Activated CD4-positive, alpha-beta memory T cell treated with anti-CD3 and anti-CD28 coated beads for 36 hours (primary cell): ENCODE data around the gene DSTYK. TPM values are rescaled to one million over a fixed set of nuclear protein-coding genes. Genes with fewer than 3 reads are reported as not detected.

Experiments used
- CTCF ChIA-PET: fragments of 350-600 bp; sonication (Branson Sonifier 250); formaldehyde crosslinking; loops from one replicate; lab custom pipeline; 2021; ENCODE audit warnings: antibody characterized with exemption, inconsistent platforms; lab: Charles Lee
- POLR2A ChIA-PET: fragments of 350-600 bp; sonication (Branson Sonifier 250); formaldehyde crosslinking; loops from one replicate; lab custom pipeline; 2021; ENCODE audit warnings: antibody characterized with exemption; lab: Charles Lee
- DNase-seq: peaks from one replicate; pipeline ENCODE4 v3.0.0-alpha.2; 2020
- H3K27ac Mint-ChIP-seq: one replicate; pipeline ENCODE4 v1.8.0; 2021; ENCODE audit warnings: mixed read lengths
- H3K27me3 Mint-ChIP-seq: one replicate; pipeline ENCODE4 v1.8.0; 2021; ENCODE audit warnings: mixed read lengths
- H3K36me3 Mint-ChIP-seq: one replicate; pipeline ENCODE4 v1.8.0; 2021; ENCODE audit warnings: mixed read lengths
- H3K4me1 Mint-ChIP-seq: one replicate; pipeline ENCODE4 v1.8.0; 2021; ENCODE audit warnings: low read depth, mixed read lengths
- H3K4me3 Mint-ChIP-seq: one replicate; pipeline ENCODE4 v1.8.0; 2021; ENCODE audit warnings: mild to moderate bottlenecking, mixed read lengths
- H3K9me3 Mint-ChIP-seq: one replicate; pipeline ENCODE4 v1.8.0; 2021; ENCODE audit warnings: mixed read lengths
- intact Hi-C: fragments of 100-400 bp; cut with micrococcal nuclease; formaldehyde crosslinking; loops from one replicate; pipeline ENCODE4 v1.15.1; 2023
- total RNA-seq, 2 experiments: library from RNA; stranded (reverse); gene quantifications; one replicate each; pipeline ENCODE4 v1.2.3, GENCODE V29; 2021

DSTYK gene
- total RNA-seq, 2 experiments from 2014 or later, result 9.0 to 9.8 TPM

GRCh38 chr1:205124726-205125125 is 86.8 kb downstream of the DSTYK start:
- H3K4me3 Mint-ChIP-seq, result no peak overlapping the region
- H3K27ac Mint-ChIP-seq, result no peak overlapping the region
- intact Hi-C loops, result loop anchor here (5.0 to 10.0 kb wide), 6 partner anchors 48 to 1260 kb away; partner anchors contain the start of genes ELK4, RAB29 and SNRPE
- ChIA-PET CTCF (no interaction called here), POLR2A (no interaction called here)
- peaks cover 22% of the 10 kb centered on the region for H3K4me1 Mint-ChIP-seq
- no peaks in the 10 kb centered on the region for H3K27me3 Mint-ChIP-seq
- no peaks in the 10 kb centered on the region for H3K36me3 Mint-ChIP-seq
- no peaks in the 10 kb centered on the region for H3K9me3 Mint-ChIP-seq
- no peak for DNase-seq

GRCh38 chr1:205122489-205122882 is 89.0 kb downstream of the DSTYK start:
- Mint-ChIP-seq H3K27ac (peak overlapping the region; percentile 98), H3K36me3 (peaks cover 6% of the 10 kb centered on the region), H3K27me3 (no peaks in the 10 kb centered on the region), H3K4me3 (peak overlapping the region; percentile 98), H3K4me1 (peaks cover 33% of the 10 kb centered on the region), H3K9me3 (no peaks in the 10 kb centered on the region)
- intact Hi-C loops, result loop anchor here (1.0 to 10.0 kb wide), 10 partner anchors 18 to 1258 kb away; partner anchors contain the start of genes DSTYK, ELK4, NUCKS1 and RAB29
- POLR2A ChIA-PET, result interaction anchor here (0.9 kb wide), 1 partner anchor 105 kb away, joined by 4 read pairs; the partner anchor contains the start of gene TMCC2
- CTCF ChIA-PET, result interaction anchor here (1.0 to 4.4 kb wide), 8 partner anchors 12 to 724 kb away, joined by 3 to 43 read pairs (median 6); no protein-coding TSS in a partner anchor
- no peak for DNase-seq

GRCh38 chr1:205121660-205122488 is 89.6 kb downstream of the DSTYK start, which contains the start of gene RBBP5:
Gene RBBP5 (minus strand): TSS chr1:205121978. CDS start chr1:205121873, 105 bp downstream.
- POLR2A ChIA-PET, result interaction anchor here (0.9 to 1.3 kb wide), 7 partner anchors 10 to 166 kb away, joined by 3 to 4 read pairs (median 4); partner anchors contain the start of genes DSTYK and TMCC2
- DNase-seq, result peak; percentile 97
- CTCF ChIA-PET, result interaction anchor here (0.6 to 4.4 kb wide), 17 partner anchors 9 to 1338 kb away, joined by 3 to 43 read pairs (median 4); no protein-coding TSS in a partner anchor
- Mint-ChIP-seq H3K27ac (peak within 1 kb of the TSS; percentile 98), H3K27me3 (no peaks in the 10 kb centered on the region), H3K4me1 (peaks cover 34% of the 10 kb centered on the region), H3K36me3 (peaks cover 6% of the 10 kb centered on the region), H3K4me3 (peak within 1 kb of the TSS; percentile 98), H3K9me3 (no peaks in the 10 kb centered on the region)
- intact Hi-C loops, result loop anchor here (1.0 to 10.0 kb wide), 10 partner anchors 19 to 1257 kb away; partner anchors contain the start of genes DSTYK, ELK4, NUCKS1 and RAB29

GRCh38 chr1:205118752-205119151 is 92.8 kb downstream of the DSTYK start:
- Mint-ChIP-seq H3K9me3 (no peaks in the 10 kb centered on the region), H3K27me3 (no peaks in the 10 kb centered on the region), H3K4me1 (peaks cover 45% of the 10 kb centered on the region), H3K36me3 (peaks cover 12% of the 10 kb centered on the region), H3K4me3 (no peak overlapping the region), H3K27ac (no peak overlapping the region)
- CTCF ChIA-PET, result no interaction called here
- intact Hi-C loops, result no loop called here
- POLR2A ChIA-PET, result no interaction called here
- no peak for DNase-seq

GRCh38 chr1:205111354-205111753 is 100.1 kb downstream of the DSTYK start:
- Mint-ChIP-seq H3K27ac (no peak overlapping the region), H3K9me3 (no peaks in the 10 kb centered on the region), H3K27me3 (no peaks in the 10 kb centered on the region), H3K4me3 (no peak overlapping the region), H3K36me3 (peaks cover 6% of the 10 kb centered on the region), H3K4me1 (peaks cover 13% of the 10 kb centered on the region)
- no peak for DNase-seq
- ChIA-PET CTCF (interaction anchor here (0.6 to 0.9 kb wide), 2 partner anchors 30 to 254 kb away, joined by 4 read pairs; no protein-coding TSS in a partner anchor), POLR2A (interaction anchor here (0.8 kb wide), 1 partner anchor 10 kb away, joined by 3 read pairs; the partner anchor contains the start of gene RBBP5)
- intact Hi-C loops, result no loop called here

GRCh38 chr1:205109711-205110110 is 101.8 kb downstream of the DSTYK start:
- Mint-ChIP-seq H3K36me3 (peaks cover 11% of the 10 kb centered on the region), H3K27ac (no peak overlapping the region)
- intact Hi-C loops, result no loop called here

GRCh38 chr1:205109269-205109668 is 102.2 kb downstream of the DSTYK start:
- peaks cover 11% of the 10 kb centered on the region for H3K36me3 Mint-ChIP-seq
- no peak overlapping the region for H3K4me3 Mint-ChIP-seq
- no peaks in the 10 kb centered on the region for H3K27me3 Mint-ChIP-seq
- CTCF ChIA-PET, result interaction anchor here (0.6 to 2.2 kb wide), 5 partner anchors 32 to 1252 kb away, joined by 3 to 9 read pairs (median 5); no protein-coding TSS in a partner anchor
- peaks cover 5% of the 10 kb centered on the region for H3K4me1 Mint-ChIP-seq
- intact Hi-C loops, result no loop called here
- H3K9me3 Mint-ChIP-seq, result no peaks in the 10 kb centered on the region
- no peak overlapping the region for H3K27ac Mint-ChIP-seq
- POLR2A ChIA-PET, result no interaction called here
- DNase-seq, result no peak

More at GRCh38 chr1:205109711-205110110, 101.8 kb downstream of the DSTYK start:
- POLR2A ChIA-PET, result no interaction called here
- DNase-seq, result no peak
- CTCF ChIA-PET, result interaction anchor here (0.6 to 2.2 kb wide), 5 partner anchors 32 to 1253 kb away, joined by 3 to 9 read pairs (median 5); no protein-coding TSS in a partner anchor
- no peak overlapping the region for H3K4me3 Mint-ChIP-seq
- H3K9me3 Mint-ChIP-seq, result no peaks in the 10 kb centered on the region
- peaks cover 5% of the 10 kb centered on the region for H3K4me1 Mint-ChIP-seq
- H3K27me3 Mint-ChIP-seq, result no peaks in the 10 kb centered on the region

GRCh38 chr1:205108464-205108863 is 103.0 kb downstream of the DSTYK start:
- no peak for DNase-seq
- H3K4me3 Mint-ChIP-seq, result no peak overlapping the region
- peaks cover 5% of the 10 kb centered on the region for H3K4me1 Mint-ChIP-seq
- H3K9me3 Mint-ChIP-seq, result no peaks in the 10 kb centered on the region
- no peak overlapping the region for H3K27ac Mint-ChIP-seq
- H3K27me3 Mint-ChIP-seq, result no peaks in the 10 kb centered on the region
- ChIA-PET POLR2A (no interaction called here), CTCF (interaction anchor here (0.9 to 2.2 kb wide), 2 partner anchors 33 to 148 kb away, joined by 3 to 9 read pairs; no protein-coding TSS in a partner anchor)
- intact Hi-C loops, result no loop called here
- peaks cover 17% of the 10 kb centered on the region for H3K36me3 Mint-ChIP-seq

GRCh38 chr1:205107327-205107726 is 104.2 kb downstream of the DSTYK start:
- POLR2A ChIA-PET, result no interaction called here
- H3K36me3 Mint-ChIP-seq, result peaks cover 23% of the 10 kb centered on the region
- H3K4me1 Mint-ChIP-seq, result peaks cover 5% of the 10 kb centered on the region
- no peak overlapping the region for H3K27ac Mint-ChIP-seq
- H3K9me3 Mint-ChIP-seq, result no peaks in the 10 kb centered on the region
- CTCF ChIA-PET, result no interaction called here
- H3K4me3 Mint-ChIP-seq, result no peak overlapping the region
- DNase-seq, result no peak
- no peaks in the 10 kb centered on the region for H3K27me3 Mint-ChIP-seq
- intact Hi-C loops, result no loop called here

GRCh38 chr1:205102404-205102803 is 109.1 kb downstream of the DSTYK start:
- Mint-ChIP-seq H3K27ac (no peak overlapping the region), H3K27me3 (no peaks in the 10 kb centered on the region), H3K36me3 (peaks cover 46% of the 10 kb centered on the region), H3K4me1 (no peaks in the 10 kb centered on the region), H3K9me3 (no peaks in the 10 kb centered on the region), H3K4me3 (no peak overlapping the region)
- intact Hi-C loops, result no loop called here
- POLR2A ChIA-PET, result no interaction called here
- CTCF ChIA-PET, result interaction anchor here (0.7 kb wide), 1 partner anchor 76 kb away, joined by 3 read pairs; no protein-coding TSS in a partner anchor
- no peak for DNase-seq

GRCh38 chr1:205098242-205098641 is 113.3 kb downstream of the DSTYK start:
- no peak for DNase-seq
- CTCF ChIA-PET, result interaction anchor here (2.6 kb wide), 1 partner anchor 37 kb away, joined by 7 read pairs; no protein-coding TSS in a partner anchor
- Mint-ChIP-seq H3K4me1 (no peaks in the 10 kb centered on the region), H3K27me3 (no peaks in the 10 kb centered on the region), H3K4me3 (no peak overlapping the region), H3K27ac (no peak overlapping the region), H3K36me3 (peaks cover 55% of the 10 kb centered on the region), H3K9me3 (no peaks in the 10 kb centered on the region)
- POLR2A ChIA-PET, result no interaction called here
- intact Hi-C loops, result no loop called here

GRCh38 chr1:205095422-205095821 is 116.1 kb downstream of the DSTYK start:
- Mint-ChIP-seq H3K36me3 (peaks cover 45% of the 10 kb centered on the region), H3K27me3 (no peaks in the 10 kb centered on the region), H3K4me1 (no peaks in the 10 kb centered on the region), H3K27ac (no peak overlapping the region), H3K9me3 (no peaks in the 10 kb centered on the region), H3K4me3 (no peak overlapping the region)
- intact Hi-C loops, result no loop called here
- no peak for DNase-seq
- ChIA-PET POLR2A (no interaction called here), CTCF (interaction anchor here (1.4 kb wide), 1 partner anchor 34 kb away, joined by 4 read pairs; no protein-coding TSS in a partner anchor)
